Activated gamma-delta T cell (primary cell): Measurements from ENCODE around the gene ARL13A.
"Not testable (repeated sequence)": the region's sequence is repeated elsewhere in the genome, so short reads cannot be mapped to it uniquely, and the experiment has no call there.

ENCODE experiments used
- DNase-seq: peaks from one replicate; lab custom pipeline; 2025; lab: John Stamatoyannopoulos, UW
- total RNA-seq, 2 donors: gene quantifications; one replicate each; lab custom pipeline; 2026; lab: John Stamatoyannopoulos, UW

Gene ARL13A
- 0 reads per million in 2 donors for total RNA-seq

- no peak for DNase-seq
Observed at GRCh38 chrX:100969408-100969807, at the start of gene ARL13A. Gene ARL13A (plus strand): TSS chrX:100969708. CDS start chrX:100973690, 3,982 bp downstream.

- DNase-seq: no peak
Observed at GRCh38 chrX:100924375-100924774, 45.1 kb upstream of the ARL13A start.

DNA sequence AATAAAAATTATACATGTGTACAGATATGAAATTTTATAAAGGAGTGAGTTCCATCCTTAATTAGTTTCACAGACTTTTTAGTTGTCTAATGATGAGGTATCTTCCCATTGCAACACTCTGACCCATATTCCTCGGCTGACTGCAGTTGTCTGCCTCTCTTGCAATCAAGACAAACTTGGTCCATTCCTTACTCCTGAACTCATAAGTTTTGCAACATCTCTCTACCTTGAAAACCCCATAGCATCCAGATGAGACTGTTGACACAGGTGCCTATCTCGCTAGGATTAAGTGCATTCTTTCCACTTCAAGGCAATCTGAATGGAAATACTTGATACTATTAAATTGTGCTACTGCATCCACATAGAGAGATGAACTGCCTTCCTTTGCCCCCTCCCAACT lies 43.1 kb upstream of the ARL13A start:
- DNase-seq: no peak

DNA sequence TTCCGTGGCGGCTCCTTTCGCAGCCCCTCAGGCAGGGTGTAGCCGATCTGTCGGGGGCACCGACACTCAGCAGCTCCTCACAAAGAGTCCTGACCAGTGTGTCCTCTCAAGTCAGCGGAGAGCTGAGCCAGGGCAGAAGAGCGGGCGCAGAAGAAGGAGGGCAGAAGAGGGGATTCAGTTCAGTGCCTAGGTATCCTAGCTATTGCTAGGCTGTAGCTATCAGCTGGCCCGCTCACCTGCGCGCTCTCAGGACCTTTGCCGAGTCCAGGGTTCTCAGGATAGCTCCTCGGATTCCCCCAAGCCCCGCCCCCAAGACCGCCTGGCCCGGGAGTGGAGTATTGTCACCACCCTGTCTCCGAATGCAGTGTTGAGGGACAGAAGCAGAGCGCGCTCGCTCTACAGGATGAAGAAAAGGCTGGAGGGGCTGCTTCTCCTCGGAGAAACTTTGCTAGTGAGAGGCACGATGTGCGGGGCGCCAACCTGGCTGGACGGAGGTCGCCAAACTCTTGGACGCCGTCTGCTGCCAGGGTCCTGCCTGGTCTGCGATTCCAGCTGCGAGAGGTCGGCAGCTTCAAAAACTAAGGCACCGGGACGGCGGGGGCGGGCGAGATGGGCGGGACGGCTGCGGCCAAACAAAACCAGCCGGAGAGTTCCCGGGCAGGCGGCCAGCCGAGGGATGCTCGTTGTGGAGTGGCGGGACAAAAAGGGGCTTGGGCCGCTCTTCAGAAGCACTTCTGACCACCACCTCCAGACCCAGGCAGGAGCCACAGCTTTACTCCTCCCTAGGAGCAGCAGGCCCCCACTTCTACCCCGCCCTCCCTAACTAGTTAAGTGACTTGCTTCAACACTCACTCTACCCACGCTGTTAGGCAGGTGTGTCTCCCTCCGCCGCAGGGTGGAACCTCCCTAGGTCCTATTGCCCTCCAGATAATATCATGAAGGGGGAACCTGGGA lies 40.6 kb upstream of the ARL13A start, which contains the start of gene XKRX:
Gene XKRX, minus strand, starts transcription at position 258 of the 954 bp plus-strand sequence. CDS start 613 bp downstream, outside the sequence.
- no peak for DNase-seq

DNA sequence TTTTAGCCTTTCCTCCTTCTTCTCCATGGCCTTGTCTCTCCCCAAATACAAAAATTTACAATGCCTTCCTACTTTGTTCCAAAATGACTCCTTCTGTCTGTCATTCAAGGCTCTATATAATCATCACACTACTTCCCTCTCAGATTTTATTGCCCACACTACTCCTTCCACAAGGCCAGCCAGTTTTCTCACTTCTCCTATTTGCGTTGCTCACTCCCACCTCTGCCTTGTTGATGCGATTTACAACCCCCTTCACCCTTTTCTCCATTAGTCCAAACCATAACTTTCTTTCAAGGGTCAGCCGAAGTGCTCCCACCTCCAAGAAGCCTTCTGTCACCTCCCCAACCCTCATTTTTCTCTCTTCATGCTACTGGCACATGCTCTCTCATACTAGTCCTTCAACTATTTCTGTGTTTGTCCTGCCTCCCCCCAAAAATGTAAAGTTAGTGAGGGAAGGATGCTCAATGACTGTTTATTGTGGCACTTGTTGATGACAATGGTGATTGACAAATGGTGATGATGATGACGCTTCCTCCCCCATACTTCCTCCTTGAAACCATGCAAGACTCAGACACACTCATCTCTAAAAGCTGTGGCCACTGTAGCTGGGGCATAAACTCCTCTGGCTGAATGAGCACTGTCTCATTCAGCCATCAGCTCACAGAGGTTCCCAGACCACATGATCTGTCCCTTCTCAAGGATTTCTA lies 38.1 kb upstream of the ARL13A start:
- DNase-seq: no peak

GRCh38 chrX:100931925-100932285 lies 37.6 kb upstream of the ARL13A start:
- no peak for DNase-seq

DNA sequence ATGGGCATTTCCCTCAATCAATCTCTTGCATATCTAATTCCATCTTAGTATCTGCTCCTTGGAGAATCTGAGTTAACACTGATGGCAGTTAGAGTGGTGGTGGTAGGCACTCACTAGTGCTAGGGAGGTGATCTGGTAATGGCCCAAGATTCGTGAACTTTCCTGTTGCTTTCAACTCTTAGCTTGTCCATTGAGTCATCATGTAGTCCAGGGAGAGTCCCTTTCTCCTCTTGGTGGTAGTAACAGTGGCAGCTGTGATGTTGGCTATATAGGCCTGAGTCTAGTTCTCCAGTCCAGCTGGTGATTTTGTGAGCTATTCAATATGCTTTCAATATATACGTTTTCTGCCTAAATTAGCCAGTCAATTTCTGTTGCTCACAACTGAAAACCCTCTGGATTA lies 33.7 kb upstream of the ARL13A start:
- DNase-seq: no peak

DNA sequence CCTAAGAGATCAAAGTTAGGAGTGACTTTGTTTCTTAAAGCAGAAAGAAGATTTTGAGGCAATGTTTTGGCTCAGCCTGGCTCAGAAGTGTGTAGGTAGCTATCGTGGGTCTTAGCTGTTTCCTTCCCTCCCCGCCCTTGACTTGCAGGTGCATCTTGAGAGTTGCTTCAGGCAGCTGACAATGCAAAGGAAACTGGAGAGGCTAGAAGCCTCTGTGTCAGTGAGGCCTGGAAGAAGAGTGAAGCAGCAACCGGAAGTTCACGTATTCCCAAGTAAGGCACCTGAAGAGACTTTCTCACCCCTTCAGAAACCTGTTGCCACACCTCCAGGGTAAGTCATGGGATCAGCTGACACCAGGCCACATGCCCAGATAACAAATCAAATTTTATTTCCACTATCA lies 30.2 kb upstream of the ARL13A start:
- DNase-seq: no peak

GRCh38 chrX:100944601-100945000 lies 24.9 kb upstream of the ARL13A start:
- no peak for DNase-seq

GRCh38 chrX:100946299-100946927 lies 23.1 kb upstream of the ARL13A start:
- no peak for DNase-seq

DNA sequence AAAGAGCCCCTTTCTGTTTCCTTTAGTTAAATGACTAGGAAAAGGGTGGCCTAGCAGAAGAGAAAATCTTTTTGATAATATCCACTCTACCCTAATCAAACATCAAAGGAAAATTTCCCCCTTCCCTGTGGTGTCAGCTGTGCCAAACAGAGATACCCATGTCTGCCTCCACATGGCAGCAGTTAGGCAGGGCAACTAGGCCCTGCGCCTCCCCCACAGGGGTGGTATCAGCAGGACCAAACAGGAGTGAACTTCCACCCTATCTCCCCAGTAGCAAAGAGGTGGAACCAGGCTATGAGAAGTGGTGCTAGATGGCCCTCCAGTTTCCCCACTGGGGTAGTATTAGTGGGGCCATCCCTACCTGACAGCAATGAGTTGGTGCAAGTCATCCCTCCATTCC lies 21.0 kb upstream of the ARL13A start:
- no peak for DNase-seq

- DNase-seq: no peak
Observed at GRCh38 chrX:100962811-100963210, 6.7 kb upstream of the ARL13A start.

GRCh38 chrX:100964362-100964761 lies 5.1 kb upstream of the ARL13A start:
- no peak for DNase-seq

DNA sequence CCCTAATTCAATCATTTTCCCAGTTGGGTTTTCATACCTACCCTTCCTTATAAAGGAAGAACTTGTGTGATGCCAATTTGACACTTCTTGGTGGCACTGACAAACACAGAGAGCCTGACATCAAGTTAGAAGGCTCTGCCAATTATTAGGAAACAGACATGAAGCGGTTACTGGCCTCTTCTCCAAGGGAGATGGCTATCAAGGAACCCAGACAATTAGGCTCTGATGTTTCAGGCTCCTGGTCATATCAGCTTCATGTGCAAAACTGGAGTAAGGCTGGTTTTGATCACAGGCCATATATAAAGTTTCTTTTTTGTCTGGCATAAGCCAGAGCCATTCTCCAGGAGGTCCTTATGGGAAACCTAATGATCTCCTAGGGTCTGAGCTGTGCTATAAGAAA lies 428 bp downstream of the ARL13A start:
- DNase-seq: no peak

DNA sequence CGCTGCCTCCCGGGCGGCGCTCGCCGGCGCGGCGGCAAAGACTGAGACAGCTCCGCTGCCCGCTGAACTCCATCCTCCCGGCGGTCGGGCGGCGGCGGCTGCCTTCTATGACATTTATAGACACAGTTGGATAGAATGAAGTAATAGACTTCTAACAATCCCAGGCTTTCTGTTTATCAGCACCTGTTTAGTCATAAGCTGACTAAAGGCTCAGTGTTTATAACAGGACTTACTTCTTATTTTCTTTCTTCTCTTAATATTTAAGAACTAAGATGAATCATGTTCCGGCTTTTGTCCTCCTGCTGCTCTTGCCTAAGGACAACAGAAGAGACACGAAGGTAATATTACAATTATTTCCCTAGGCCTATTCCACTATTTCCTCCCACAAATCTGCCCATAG lies 3.9 kb downstream of the ARL13A start:
- DNase-seq: no peak

DNA sequence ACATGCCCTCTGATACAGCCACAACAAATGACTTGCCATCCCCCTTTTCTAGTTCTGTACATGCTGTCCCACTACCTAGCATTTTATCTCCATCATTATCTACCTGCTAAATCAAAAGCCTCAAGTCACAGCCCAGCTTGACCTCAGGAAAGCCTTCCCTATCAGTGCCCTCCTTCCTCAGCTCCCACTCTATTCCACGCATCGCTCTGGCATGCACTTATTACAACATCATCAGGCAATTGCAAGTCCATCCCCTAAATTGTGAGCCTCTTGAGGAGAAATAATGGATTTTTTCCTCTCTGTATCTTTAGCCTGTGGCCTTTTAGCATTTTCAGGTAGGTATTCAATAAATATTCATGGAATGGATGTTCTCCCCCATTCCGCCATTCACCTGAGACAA lies 5.7 kb downstream of the ARL13A start:
- DNase-seq: no peak

DNA sequence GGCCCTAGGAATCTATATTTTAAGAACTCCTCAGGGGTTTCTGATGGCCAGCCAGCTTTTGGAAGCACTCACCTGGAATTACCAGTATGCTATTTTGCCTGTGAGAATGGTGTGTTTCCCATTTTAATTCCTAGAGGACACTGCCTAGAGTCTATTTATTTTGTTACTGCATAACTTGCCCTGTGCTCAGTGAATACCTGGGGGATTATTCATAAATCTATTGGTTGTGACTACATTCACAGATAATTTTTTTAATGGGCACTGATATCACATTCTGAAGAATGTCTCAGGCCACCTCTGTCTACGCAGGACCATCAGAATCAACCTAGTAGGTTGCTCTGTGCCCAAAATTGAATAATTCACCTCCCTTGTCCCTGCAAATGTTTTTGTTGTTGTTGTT lies 6.7 kb downstream of the ARL13A start:
- no peak for DNase-seq

DNA sequence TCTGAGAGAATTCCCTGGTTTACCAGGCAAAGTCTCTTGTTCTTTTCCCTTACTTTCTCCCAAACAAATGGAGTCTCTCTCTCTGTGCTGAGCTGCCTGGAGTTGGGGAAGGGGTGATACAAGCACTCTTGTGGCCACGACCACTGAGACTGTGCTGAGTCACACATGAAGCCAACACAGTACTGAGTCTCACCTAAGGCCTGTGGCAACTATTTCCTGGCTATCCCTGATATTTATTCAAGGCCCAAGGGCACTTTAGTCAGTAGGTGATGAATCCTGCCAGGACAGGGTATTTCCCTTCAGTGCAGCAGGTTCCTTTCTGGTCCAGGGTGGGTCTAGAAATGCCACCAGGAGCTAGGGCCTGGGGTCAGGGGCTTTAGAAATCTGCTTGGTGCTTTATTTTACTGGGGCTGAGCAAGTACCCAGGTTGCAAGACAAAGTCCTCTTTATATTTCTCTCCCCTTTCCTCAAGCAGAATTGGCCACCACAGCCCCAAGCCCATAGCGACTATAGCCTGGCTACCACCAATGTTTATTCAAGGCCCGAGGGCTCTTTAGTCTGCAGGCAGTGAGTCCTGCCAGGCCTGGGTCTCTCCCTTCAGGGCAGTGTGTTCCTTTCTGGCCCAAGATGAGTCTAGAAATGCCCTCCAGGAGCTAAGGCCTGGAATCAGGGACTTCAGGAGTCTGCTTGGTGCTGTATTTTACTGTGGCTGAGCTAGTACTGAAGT lies 10.5 kb downstream of the ARL13A start:
- no peak for DNase-seq

- no peak for DNase-seq
Observed at GRCh38 chrX:100980608-100981497, 11.3 kb downstream of the ARL13A start.

DNA sequence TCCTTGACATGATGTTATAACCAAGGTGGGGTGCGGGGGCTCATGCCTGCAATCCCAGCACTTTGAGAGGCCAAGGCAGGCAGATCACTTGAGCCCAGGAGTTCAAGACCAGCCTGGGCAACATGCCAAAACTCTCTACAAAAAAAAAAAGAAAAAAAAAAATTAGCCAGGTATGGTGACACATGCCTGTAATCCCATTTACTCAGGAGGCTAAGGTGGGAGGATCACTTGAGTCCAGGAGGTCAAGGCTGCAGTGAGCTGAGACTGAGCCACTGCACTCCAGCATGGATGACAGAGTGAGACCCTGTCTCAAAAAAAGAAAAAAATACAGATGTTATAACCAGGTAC lies 12.0 kb downstream of the ARL13A start:
- DNase-seq: not testable (repeated sequence)

GRCh38 chrX:100984818-100985217 lies 15.3 kb downstream of the ARL13A start:
- no peak for DNase-seq
